GM12878 (cell line): Measurements from ENCODE around the gene LRRFIP2. TPM values are rescaled to one million over a fixed set of nuclear protein-coding genes. Genes with fewer than 3 reads are reported as not detected.
"Not testable (repeated sequence)": the region's sequence is repeated elsewhere in the genome, so short reads cannot be mapped to it uniquely, and the experiment has no call there.

Experiments used
- ATAC-seq: fragments of 200-7000 bp; cut with Tn5 transposase; 3 replicates; pipeline ENCODE4 v1.9.1; 2020; ENCODE audit warnings: mild to moderate bottlenecking, moderate library complexity
- BruUV-seq: library from RNA; stranded (reverse); fragments of 400-500 nt; replicated peaks from 2 replicates; lab custom pipeline; 2021; lab: Mats Ljungman, UMichigan
- CTCF ChIA-PET: fragments of 300-600 bp; sonication (Branson Sonifier 250); formaldehyde crosslinking; extraction: SDS; loops from one replicate; lab custom pipeline; 2021; ENCODE audit warnings: inconsistent platforms; lab: Yijun Ruan, JAX
- POLR2A ChIA-PET: fragments of 350-600 bp; formaldehyde crosslinking; extraction: SDS; loops from one replicate; lab custom pipeline; 2021; ENCODE audit warnings: inconsistent platforms; lab: Charles Lee
- RAD21 ChIA-PET: fragments of 300-600 bp; sonication (Branson Sonifier 250); formaldehyde crosslinking; loops from one replicate; lab custom pipeline; 2023; ENCODE audit warnings: antibody characterized with exemption; ENCODE audit not compliant: unreplicated experiment; lab: Charles Lee
- SMC1A ChIA-PET: fragments of 300-600 bp; sonication (Branson Sonifier 250); formaldehyde crosslinking; loops from one replicate; lab custom pipeline; 2023; ENCODE audit not compliant: unreplicated experiment, uncharacterized antibody; lab: Charles Lee
- DNase-seq: peaks from one replicate; pipeline ENCODE4 v3.0.0-alpha.2; 2011; ENCODE audit warnings: low read depth, low spot score
- FAIRE-seq: peaks from 3 replicates; lab custom pipeline; 2011; peaks lifted over from hg19 to GRCh38; lab: Jason Lieb, UNC
- H2AFZ ChIP-seq: 2 replicates; pipeline ENCODE4 v1.6.0; 2011; ENCODE audit warnings: low read depth, low read length, control low read depth; ENCODE audit not compliant: control insufficient read depth
- H3K27ac ChIP-seq: 2 replicates; pipeline ENCODE4 v1.5.1; 2011; ENCODE audit warnings: control low read depth; ENCODE audit not compliant: control insufficient read depth, insufficient read depth
- H3K27me3 ChIP-seq, 2 experiments: replicated peaks in 1 of 2; 2 replicates each; pipeline versions ENCODE4 v1.6.0 to v1.6.1; 2011; ENCODE audit warnings: low read length in 1 of 2; ENCODE audit not compliant: control insufficient read depth in 2 of 2, insufficient read depth in 2 of 2
- H3K36me3 ChIP-seq, 2 experiments: 2 replicates each; pipeline ENCODE4 v1.5.1; 2011; ENCODE audit warnings: low read length in 1 of 2; ENCODE audit not compliant: control insufficient read depth in 2 of 2, insufficient read depth in 2 of 2
- H3K4me1 ChIP-seq: 2 replicates; pipeline ENCODE4 v1.6.1; 2011; ENCODE audit warnings: mild to moderate bottlenecking, low read length, moderate library complexity, mixed read lengths; ENCODE audit not compliant: control insufficient read depth, insufficient read depth
- H3K4me2 ChIP-seq: 2 replicates; pipeline ENCODE4 v1.6.0; 2011; ENCODE audit warnings: control low read depth; ENCODE audit not compliant: control insufficient read depth, insufficient read depth
- H3K4me3 ChIP-seq: fragments of 200-600 bp; sonication (generic); 2 replicates; pipeline ENCODE4 v1.5.1; 2016
- H3K79me2 ChIP-seq: 2 replicates; pipeline ENCODE4 v1.6.0; 2011; ENCODE audit warnings: low read length; ENCODE audit not compliant: control insufficient read depth, insufficient read depth
- H3K9ac ChIP-seq: 2 replicates; pipeline ENCODE4 v1.8.0; 2011; ENCODE audit warnings: low read length, control low read depth, mixed read lengths; ENCODE audit not compliant: control insufficient read depth, insufficient read depth
- H3K9me3 ChIP-seq: replicated peaks from 3 replicates; pipeline ENCODE4 v1.5.1; 2011; ENCODE audit warnings: mild to moderate bottlenecking, low read length; ENCODE audit not compliant: control insufficient read depth, insufficient read depth
- H4K20me1 ChIP-seq: 2 replicates; pipeline ENCODE4 v1.6.0; 2011; ENCODE audit not compliant: control insufficient read depth, insufficient read depth
- HCFC1 ChIP-seq: fragments of 150-350 bp; IDR thresholded peaks from 2 replicates; pipeline ENCODE4 v1.6.1; 2014; ENCODE audit warnings: low read length
- MYC ChIP-seq: IDR thresholded peaks from 2 replicates; pipeline ENCODE4 v1.6.1; 2011; ENCODE audit warnings: mild to moderate bottlenecking, low read length, moderate library complexity, inconsistent platforms; ENCODE audit not compliant: insufficient read depth, insufficient replicate concordance, insufficient read length, severe bottlenecking
- POLR2A ChIP-seq: IDR thresholded peaks from 2 replicates; pipeline ENCODE4 v1.6.1; 2011; ENCODE audit warnings: low read depth, mild to moderate bottlenecking, low read length
- SMARCA5 ChIP-seq: fragments of 450-650 bp; IDR thresholded peaks from 2 replicates; pipeline ENCODE4 v1.6.1; 2017; ENCODE audit warnings: mild to moderate bottlenecking
- STAT3 ChIP-seq: IDR thresholded peaks from 2 replicates; pipeline ENCODE4 v1.6.1; 2011; ENCODE audit warnings: low read depth, low read length, improper control_type of control experiment
- SUPT20H ChIP-seq: IDR thresholded peaks from 2 replicates; pipeline ENCODE4 v1.6.1; 2011; ENCODE audit warnings: low read depth, mild to moderate bottlenecking, low read length, moderate library complexity, borderline replicate concordance; ENCODE audit not compliant: control insufficient read depth
- WGBS: methylation state at CpG from one replicate; pipeline ENCODE4 v1.1.6; 2016; ENCODE audit warnings: low lambda C conversion rate; ENCODE audit not compliant: insufficient replicate concordance, insufficient coverage; ENCODE audit errors: missing lambda C conversion rate; 5-methylcytosine and 5-hydroxymethylcytosine counted together
- in situ Hi-C: fragments of 300-500 bp; cut with MboI; formaldehyde crosslinking; loops from 9 replicates; pipeline ENCODE4 v1.14.3; 2018; ENCODE audit warnings: mixed read lengths
- intact Hi-C: fragments of 100-400 bp; cut with micrococcal nuclease; formaldehyde crosslinking; loops from one replicate; pipeline ENCODE4 v1.14.2; 2022; ENCODE audit not compliant: unreplicated experiment
- polyA plus RNA-seq, 11 experiments: library from polyadenylated mRNA; depleted of rRNA in 4 of 11; unstranded in 6 of 11; stranded (reverse) in 5 of 11; fragments of >200 nt; fragmentation: Nextera tagmentation in 4 of 11; fragmentation: Illumina TruSeq in 1 of 11; extraction: Ambion mirVana in 4 of 11; extraction: Trizol in 1 of 11; gene quantifications; 1 replicate in 1 of 11; 2 replicates in 10 of 11; pipeline versions ENCODE4 v1.2.1 to v1.2.3, GENCODE V29; 2011 to 2016; ENCODE audit warnings: inconsistent platforms in 2 of 11, missing spikeins in 2 of 11, low read depth in 1 of 11
- total RNA-seq, 4 experiments: library from RNA; depleted of rRNA in 3 of 4; stranded (reverse); fragments of >200 nt in 3 of 4; fragmentation: Illumina TruSeq in 1 of 4; extraction: Trizol in 1 of 4; gene quantifications; 2 replicates each; pipeline versions ENCODE4 v1.2.1 to v1.2.3, GENCODE V29; 2013 to 2021
- TF ChIP-seq, protein P1 (sequence below): IDR thresholded peaks from 2 replicates; pipeline ENCODE4 v1.6.1; 2011; ENCODE audit warnings: borderline replicate concordance, low read depth, mild to moderate bottlenecking, moderate library complexity, mixed read lengths, low read length; ENCODE audit not compliant: insufficient read depth; ENCODE audit errors: extremely low read length

LRRFIP2 gene
- total and polyA plus RNA-seq, 10 of the 15 experiments (the other 5 are each of a cell fraction or from before 2014, with no cell fraction given), result 9.7 to 46.9 (median 38.1) TPM

DNA sequence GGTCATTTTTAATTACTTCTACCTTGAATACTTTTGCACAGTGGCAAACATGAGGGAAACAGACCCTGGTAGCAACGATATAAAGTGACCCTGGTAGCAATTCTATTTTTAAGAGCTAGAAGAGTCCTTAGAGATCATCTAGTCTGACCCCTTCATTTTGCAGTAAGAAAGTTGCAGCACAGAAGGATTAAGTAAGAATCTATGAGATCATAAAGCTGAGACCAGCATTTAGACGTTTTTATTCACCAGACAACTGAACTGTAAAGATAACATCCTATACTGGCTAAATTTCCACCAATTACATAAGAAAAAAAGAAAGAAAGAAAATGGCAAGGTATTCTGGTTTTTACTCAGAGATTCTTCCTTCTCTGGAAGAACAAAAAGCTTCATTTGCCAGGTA, 49.9 kb downstream of the LRRFIP2 start:
- TF ChIP-seq MYC, result no peak
- Histone ChIP-seq H3K36me3 (0 out of 4 replicates have a peak, but pooled peaks cover 0 to 3% of the 10 kb centered on the region in 2 experiments), H3K4me1 (peaks cover 1% of the 10 kb centered on the region; the same call in 1 of the 2 replicates), H3K9ac (no peak overlapping the region), H3K4me2 (no peak overlapping the region), H3K27me3 (no peaks in the 10 kb centered on the region), H3K79me2 (no peaks in the 10 kb centered on the region), H3K27ac (no peak overlapping the region), H2AFZ (no peak overlapping the region), H3K9me3 (no peaks in the 10 kb centered on the region; the same call in 2 of the 3 replicates), H4K20me1 (no peaks in the 10 kb centered on the region), H3K4me3 (no peak overlapping the region)
- intact Hi-C loops, result no loop called here
- ChIA-PET SMC1A (interaction anchor here (2.4 kb wide), 1 partner anchor 22 kb away, joined by 5 read pairs; no protein-coding TSS in a partner anchor), CTCF (no interaction called here), RAD21 (interaction anchor here (0.7 kb wide), 1 partner anchor 184 kb away, joined by 3 read pairs; no protein-coding TSS in a partner anchor), POLR2A (no interaction called here)
- ATAC-seq (no peak), DNase-seq (no peak), FAIRE-seq (no peak)
- in situ Hi-C loops, result no loop called here
- WGBS, result 44% methylated on average over 2 of the region's 2 CpGs
- no TSS peak for BruUV-seq

DNA sequence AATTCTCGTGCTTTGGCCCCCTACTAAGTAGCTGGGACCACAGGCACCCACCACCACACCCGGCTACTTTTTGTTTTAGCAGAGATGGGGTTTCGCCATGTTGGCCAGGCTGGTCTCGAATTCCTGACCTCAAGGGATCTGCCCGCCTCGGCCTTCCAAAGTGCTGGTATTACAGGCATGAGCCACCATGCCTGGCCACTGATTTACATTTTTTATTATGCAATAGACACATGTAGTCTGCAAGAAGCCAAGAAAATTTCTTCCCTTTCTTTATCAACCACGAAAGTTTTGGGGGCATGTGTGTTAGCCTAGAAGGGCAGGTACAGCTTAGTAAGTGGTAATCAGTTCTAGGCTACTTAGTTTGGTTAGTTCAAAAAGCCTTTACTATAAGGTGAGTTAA, 51.1 kb downstream of the LRRFIP2 start:
- TF ChIP-seq, protein P1, sequence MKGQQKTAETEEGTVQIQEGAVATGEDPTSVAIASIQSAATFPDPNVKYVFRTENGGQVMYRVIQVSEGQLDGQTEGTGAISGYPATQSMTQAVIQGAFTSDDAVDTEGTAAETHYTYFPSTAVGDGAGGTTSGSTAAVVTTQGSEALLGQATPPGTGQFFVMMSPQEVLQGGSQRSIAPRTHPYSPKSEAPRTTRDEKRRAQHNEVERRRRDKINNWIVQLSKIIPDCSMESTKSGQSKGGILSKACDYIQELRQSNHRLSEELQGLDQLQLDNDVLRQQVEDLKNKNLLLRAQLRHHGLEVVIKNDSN, result no peak
- no peak for TF ChIP-seq HCFC1
- TF ChIP-seq POLR2A, result no peak
- TF ChIP-seq SMARCA5, result no peak
- TF ChIP-seq STAT3, result no peak
- TF ChIP-seq SUPT20H, result no peak
- Histone ChIP-seq H3K9ac (no peak overlapping the region), H3K4me2 (no peak overlapping the region), H2AFZ (no peak overlapping the region), H3K9me3 (no peaks in the 10 kb centered on the region; the same call in 2 of the 3 replicates), H3K79me2 (no peaks in the 10 kb centered on the region), H3K27ac (no peak overlapping the region), H3K4me3 (no peak overlapping the region), H4K20me1 (no peaks in the 10 kb centered on the region), H3K36me3 (0 out of 4 replicates have a peak, but pooled peaks cover 0 to 3% of the 10 kb centered on the region in 2 experiments), H3K27me3 (no peaks in the 10 kb centered on the region), H3K4me1 (no peaks in the 10 kb centered on the region)
- BruUV-seq, result no TSS peak
- RAD21 ChIA-PET, result no interaction called here
- SMC1A ChIA-PET, result no interaction called here
- ATAC-seq (no peak), FAIRE-seq (no peak), DNase-seq (no peak)
- CTCF ChIA-PET, result no interaction called here
- in situ Hi-C loops (no loop called here), intact Hi-C loops (no loop called here)
- WGBS, result 87% methylated on average over 7 of the region's 7 CpGs
- POLR2A ChIA-PET, result no interaction called here

GRCh38 chr3:37122069-37122468, 52.3 kb downstream of the LRRFIP2 start:
- H3K4me2 ChIP-seq, H3K36me3 ChIP-seq, ATAC-seq, H3K79me2 ChIP-seq, RAD21 ChIA-PET, POLR2A ChIA-PET, H3K9ac ChIP-seq, H3K9me3 ChIP-seq, BruUV-seq, in situ Hi-C loops, SMC1A ChIA-PET, CTCF ChIA-PET, H4K20me1 ChIP-seq, DNase-seq, H3K4me1 ChIP-seq, H3K27ac ChIP-seq, H3K27me3 ChIP-seq, H2AFZ ChIP-seq, intact Hi-C loops, FAIRE-seq, H3K4me3 ChIP-seq: not testable (repeated sequence)
- WGBS, result 99% methylated on average over 6 of the region's 6 CpGs
